ENCODE results near the gene SERPINE3.

The SERPINE3 gene

DNA sequence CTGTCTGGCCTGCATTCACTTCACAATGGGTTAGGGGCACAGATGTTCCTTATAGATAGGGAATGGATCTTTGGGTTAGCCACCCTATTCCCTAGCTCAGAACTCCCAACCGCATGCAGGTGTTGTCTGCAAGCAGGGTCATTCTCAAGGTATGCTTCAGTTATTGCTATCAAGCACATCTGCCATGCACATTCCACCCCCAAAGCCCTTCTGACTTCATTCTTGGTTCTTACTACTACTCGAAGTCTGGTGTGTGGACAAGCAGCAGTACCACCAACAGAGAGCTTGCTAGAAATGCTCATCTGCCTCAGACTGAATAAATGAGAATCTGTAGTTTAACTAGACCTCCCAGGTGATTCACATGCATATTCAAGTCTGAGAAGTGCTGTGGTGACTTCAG is 31.3 kb downstream of the SERPINE3 start:
- Mint-ChIP-seq H3K27me3 (no peaks in the 10 kb centered on the region), H3K4me1 (peaks cover 5% of the 10 kb centered on the region), H3K36me3 (peaks cover 23% of the 10 kb centered on the region), H3K4me3 (no peak overlapping the region), H3K27ac (no peak overlapping the region), H3K9me3 (no peaks in the 10 kb centered on the region)

GRCh38 chr13:51371768-51372399 is 32.4 kb downstream of the SERPINE3 start:
- Mint-ChIP-seq H3K4me1 (peaks cover 5% of the 10 kb centered on the region), H3K27ac (no peak overlapping the region), H3K27me3 (no peaks in the 10 kb centered on the region), H3K4me3 (no peak overlapping the region), H3K9me3 (no peaks in the 10 kb centered on the region), H3K36me3 (peaks cover 21% of the 10 kb centered on the region)

DNA sequence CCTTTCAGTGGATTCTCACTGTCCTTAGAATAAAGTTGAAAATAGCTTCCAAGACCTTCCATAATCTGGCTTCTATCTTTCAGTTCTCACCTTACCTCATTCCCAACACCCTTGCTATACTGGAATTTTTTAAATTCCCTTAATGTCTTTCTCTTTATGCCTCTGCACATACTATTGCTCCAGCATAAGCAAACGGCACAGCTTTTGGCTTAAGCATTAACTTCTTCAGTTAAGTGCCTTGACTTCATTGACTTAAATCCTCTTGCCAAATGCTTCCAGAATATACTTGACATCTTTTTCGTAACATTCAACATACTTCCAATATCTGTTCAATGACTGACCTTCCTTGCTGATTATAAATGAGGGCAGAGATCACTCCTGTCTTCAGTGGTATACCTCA is 34.0 kb downstream of the SERPINE3 start:
- Mint-ChIP-seq H3K9me3 (no peaks in the 10 kb centered on the region), H3K4me3 (no peak overlapping the region), H3K36me3 (peaks cover 24% of the 10 kb centered on the region), H3K4me1 (peaks cover 5% of the 10 kb centered on the region), H3K27me3 (no peaks in the 10 kb centered on the region), H3K27ac (no peak overlapping the region)

DNA sequence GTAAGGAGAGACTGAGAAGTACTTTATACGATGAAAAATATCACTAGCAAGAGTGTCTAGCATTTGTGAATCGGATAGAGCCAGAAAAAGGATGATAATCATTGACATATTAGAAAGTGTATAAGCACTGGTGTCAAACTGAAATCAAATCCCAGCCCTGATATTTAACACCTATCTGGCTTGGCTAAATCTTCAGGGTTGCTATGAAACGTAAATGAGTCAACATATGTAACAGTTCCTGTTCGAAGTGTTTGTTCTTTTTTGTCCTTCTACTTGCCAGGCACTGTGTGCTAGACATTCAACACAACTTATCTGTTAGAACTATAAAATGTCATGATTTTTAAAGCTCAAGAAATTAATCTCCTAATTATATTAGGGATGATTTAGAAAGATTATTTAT is 40.8 kb downstream of the SERPINE3 start:
- Mint-ChIP-seq H3K9me3 (no peaks in the 10 kb centered on the region), H3K27ac (peak overlapping the region; percentile 65), H3K27me3 (no peaks in the 10 kb centered on the region), H3K4me3 (no peak overlapping the region), H3K36me3 (peaks cover 14% of the 10 kb centered on the region), H3K4me1 (peaks cover 3% of the 10 kb centered on the region)

DNA sequence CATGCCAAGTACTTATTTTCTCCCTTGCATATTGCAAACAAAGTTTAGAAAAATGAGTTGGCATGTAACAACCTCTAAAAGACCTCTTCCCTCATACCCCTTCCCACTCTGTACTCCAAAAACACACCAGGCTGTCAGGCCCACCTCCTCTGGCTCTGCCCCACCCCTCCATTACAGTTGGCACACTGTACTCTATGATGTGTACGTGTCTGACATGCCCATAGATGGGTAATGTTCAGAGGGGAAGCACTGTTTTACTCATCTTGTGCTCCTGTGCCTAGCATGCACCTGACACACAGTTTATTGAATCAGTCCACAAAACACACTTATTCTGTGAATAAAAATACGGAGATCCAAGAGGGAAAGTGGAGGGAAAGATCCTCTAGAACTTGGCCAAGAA is 45.6 kb downstream of the SERPINE3 start:
- H3K36me3 Mint-ChIP-seq: peaks cover 10% of the 10 kb centered on the region
- no peaks in the 10 kb centered on the region for H3K9me3 Mint-ChIP-seq
- peaks cover 10% of the 10 kb centered on the region for H3K4me1 Mint-ChIP-seq
- H3K27ac Mint-ChIP-seq: no peak overlapping the region
- no peaks in the 10 kb centered on the region for H3K27me3 Mint-ChIP-seq
- no peak overlapping the region for H3K4me3 Mint-ChIP-seq

GRCh38 chr13:51394724-51395123 is 55.2 kb downstream of the SERPINE3 start:
- Mint-ChIP-seq H3K4me1 (peaks cover 61% of the 10 kb centered on the region), H3K4me3 (no peak overlapping the region), H3K9me3 (no peaks in the 10 kb centered on the region), H3K36me3 (peaks cover 12% of the 10 kb centered on the region), H3K27me3 (no peaks in the 10 kb centered on the region), H3K27ac (no peak overlapping the region)

DNA sequence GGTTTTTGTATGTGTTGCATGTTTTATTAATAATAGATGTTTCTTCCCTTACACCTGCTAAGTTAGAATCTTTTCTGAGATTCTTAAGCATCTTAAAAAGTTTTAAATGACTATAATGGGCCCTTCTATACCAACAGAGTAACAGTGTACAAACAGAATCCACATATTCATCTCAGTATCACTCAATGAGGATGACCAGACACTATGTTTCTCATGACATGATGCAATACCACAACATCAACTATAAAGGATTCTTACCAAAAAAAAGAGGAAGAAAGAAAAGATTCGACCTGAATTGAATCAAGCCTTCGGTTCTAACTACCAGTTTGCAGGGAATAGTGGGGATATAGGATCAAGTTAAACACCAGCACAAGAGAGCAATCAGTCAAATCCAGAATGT is 56.9 kb downstream of the SERPINE3 start:
- Mint-ChIP-seq H3K27ac (peak overlapping the region; percentile 76), H3K4me1 (peaks cover 71% of the 10 kb centered on the region), H3K4me3 (no peak overlapping the region), H3K36me3 (peaks cover 19% of the 10 kb centered on the region), H3K9me3 (no peaks in the 10 kb centered on the region), H3K27me3 (no peaks in the 10 kb centered on the region)

- no peaks in the 10 kb centered on the region for H3K27me3 Mint-ChIP-seq
- H3K27ac Mint-ChIP-seq: peak overlapping the region; percentile 53
- H3K4me3 Mint-ChIP-seq: no peak overlapping the region
- H3K9me3 Mint-ChIP-seq: no peaks in the 10 kb centered on the region
- peaks cover 69% of the 10 kb centered on the region for H3K4me1 Mint-ChIP-seq
- H3K36me3 Mint-ChIP-seq: peaks cover 21% of the 10 kb centered on the region
Measured at GRCh38 chr13:51397262-51397941, 57.9 kb downstream of the SERPINE3 start.

- peaks cover 27% of the 10 kb centered on the region for H3K36me3 Mint-ChIP-seq
- H3K4me1 Mint-ChIP-seq: peaks cover 70% of the 10 kb centered on the region
- no peak overlapping the region for H3K27ac Mint-ChIP-seq
- H3K27me3 Mint-ChIP-seq: no peaks in the 10 kb centered on the region
- H3K4me3 Mint-ChIP-seq: no peak overlapping the region
- peaks cover 11% of the 10 kb centered on the region for H3K9me3 Mint-ChIP-seq
Measured at GRCh38 chr13:51405176-51405575, 65.7 kb downstream of the SERPINE3 start.

- Mint-ChIP-seq H3K27ac (no peak overlapping the region), H3K27me3 (no peaks in the 10 kb centered on the region), H3K9me3 (no peaks in the 10 kb centered on the region), H3K36me3 (peaks cover 23% of the 10 kb centered on the region), H3K4me1 (peaks cover 71% of the 10 kb centered on the region), H3K4me3 (no peak overlapping the region)
Measured at GRCh38 chr13:51412431-51412830, 72.9 kb downstream of the SERPINE3 start.

Data from activated naive CD4-positive, alpha-beta T cell treated with anti-CD3 and anti-CD28 coated beads, Interleukin-2, amount 50 U/mL, for 24 hours (primary cell).